Kidney glomerular epithelial cell (primary cell): Measurements from ENCODE around the gene MAST4.

Source experiments
- DNase-seq: peaks from one replicate; lab custom pipeline; 2025; lab: John Stamatoyannopoulos, UW

The MAST4 gene

DNA sequence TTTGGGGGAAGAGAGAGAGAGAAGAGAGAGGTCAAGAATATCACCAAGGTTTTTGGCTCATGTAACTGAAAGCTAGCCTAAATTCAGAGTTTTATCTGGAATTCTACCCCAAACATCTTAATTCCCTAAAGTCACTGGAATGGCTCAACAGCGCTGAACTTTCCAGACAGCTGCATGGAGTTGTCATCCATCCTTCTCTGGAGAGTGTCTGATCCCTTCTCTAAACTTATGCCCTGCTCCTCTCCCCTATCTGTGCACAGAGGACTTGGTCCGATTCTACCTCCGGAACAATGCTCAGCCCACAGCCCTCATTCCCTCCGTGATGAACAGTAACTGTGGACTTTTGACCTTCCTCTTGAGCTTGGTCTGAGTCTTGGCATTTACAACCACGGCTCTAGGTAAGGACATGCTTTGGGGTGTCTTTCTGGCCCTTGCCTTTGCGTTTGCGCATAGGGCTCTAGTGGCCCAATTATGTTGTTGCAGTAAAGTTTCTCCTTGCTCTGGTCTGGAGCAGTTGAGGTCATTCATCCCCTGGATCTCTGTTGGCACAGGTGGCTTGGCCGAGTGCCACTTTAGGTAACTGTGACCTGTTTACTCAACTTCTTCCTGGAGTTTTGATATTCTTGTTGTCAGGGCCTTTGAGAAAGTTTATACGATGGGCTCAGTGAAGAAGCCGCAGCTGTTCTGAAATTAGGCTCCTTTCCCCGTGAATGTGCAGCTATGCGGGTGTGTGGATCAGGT, 618.7 kb downstream of the MAST4 start:
- DNase-seq: no peak

- no peak for DNase-seq
Observed at GRCh38 chr5:67215519-67216471, 619.6 kb downstream of the MAST4 start.

- no peak for DNase-seq
Observed at GRCh38 chr5:67216564-67216963, 620.4 kb downstream of the MAST4 start.
